Body of pancreas (tissue), 4 donors: Measurements from ENCODE around the gene ZSWIM6. TPM values are rescaled to one million over a fixed set of nuclear protein-coding genes. Genes with fewer than 3 reads are reported as not detected.

Source experiments
- ATAC-seq: fragments of 150-250 bp; one replicate; pipeline ENCODE4 v1.9.1; 2016
- DNase-seq, 4 donors: peaks; one replicate each; pipeline ENCODE4 v3.0.0-alpha.2; 2019
- H3K27ac ChIP-seq, 4 donors: fragments of 200-600 bp; sonication (generic); 1 replicate in 3 of 4; 2 replicates in 1 of 4; pipeline versions ENCODE4 v1.5.1 to v1.6.1; 2016 to 2019; ENCODE audit warnings: mild to moderate bottlenecking in 1 of 4, mixed read lengths in 1 of 4, moderate library complexity in 1 of 4
- H3K27me3 ChIP-seq, 2 donors: fragments of 200-600 bp; sonication (generic); one replicate each; pipeline ENCODE4 v1.6.0; 2016; ENCODE audit warnings: mild to moderate bottlenecking in 1 of 2
- H3K36me3 ChIP-seq, 2 donors: fragments of 200-600 bp; sonication (generic); replicated peaks in 1 of 2; 2 replicates each; pipeline ENCODE4 v1.5.1; 2016; ENCODE audit warnings: low read depth in 2 of 2; ENCODE audit not compliant: insufficient read depth in 1 of 2
- H3K4me1 ChIP-seq: fragments of 200-600 bp; sonication (generic); one replicate; pipeline ENCODE4 v1.6.0; 2016
- H3K4me3 ChIP-seq, 2 donors: fragments of 200-600 bp; sonication (generic); 1 replicate in 1 of 2; 2 replicates in 1 of 2; pipeline ENCODE4 v1.5.1; 2016 to 2019
- H3K9me3 ChIP-seq, 3 donors: fragments of 200-600 bp; sonication (generic); 1 replicate in 2 of 3; 2 replicates in 1 of 3; pipeline ENCODE4 v1.5.1; 2016
- POLR2A ChIP-seq, 3 donors: fragments of 450-650 bp; IDR thresholded peaks; one replicate each; pipeline ENCODE4 v1.6.1; 2016; ENCODE audit warnings: antibody characterized with exemption in 3 of 3, mild to moderate bottlenecking in 2 of 3
- WGBS, 2 donors: methylation state at CpG; one replicate each; pipeline ENCODE4 v1.1.5; 2017; 5-methylcytosine and 5-hydroxymethylcytosine counted together
- intact Hi-C: fragments of 100-400 bp; cut with DNase I; formaldehyde crosslinking; loops from one replicate; pipeline ENCODE4 v1.15.1; 2023
- total RNA-seq, 2 donors: library from RNA; depleted of rRNA; stranded (reverse); fragments of >200 nt; gene quantifications; one replicate each; pipeline ENCODE4 v1.1.0, GENCODE V29; 2016
- TF ChIP-seq, protein P1 (sequence below), 7 experiments: fragments of 450-650 bp in 4 of 7; fragments of 200-600 bp in 3 of 7; sonication (generic) in 3 of 7; IDR thresholded peaks; one replicate each; pipeline ENCODE4 v1.5.1; 2016 to 2019; ENCODE audit warnings: antibody characterized with exemption in 7 of 7

ZSWIM6 gene
- total RNA-seq, 2 donors from 2014 or later = 5.9 to 8.8 TPM

DNA sequence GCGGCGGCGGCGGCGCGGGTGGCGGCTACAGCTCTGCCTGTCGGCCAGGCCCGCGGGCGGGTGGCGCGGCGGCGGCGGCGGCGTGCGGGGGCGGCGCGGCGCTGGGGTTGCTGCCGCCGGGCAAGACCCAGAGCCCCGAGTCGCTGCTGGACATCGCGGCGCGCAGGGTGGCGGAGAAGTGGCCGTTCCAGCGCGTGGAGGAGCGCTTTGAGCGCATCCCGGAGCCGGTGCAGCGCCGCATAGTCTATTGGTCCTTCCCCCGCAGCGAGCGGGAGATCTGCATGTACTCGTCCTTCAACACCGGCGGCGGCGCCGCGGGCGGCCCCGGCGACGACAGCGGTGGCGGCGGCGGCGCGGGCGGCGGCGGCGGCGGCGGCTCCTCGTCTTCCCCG, 296 bp downstream of the ZSWIM6 start:
- TF ChIP-seq POLR2A (IDR thresholded peaks at IDR 0.05) = no peak
- H3K4me3 ChIP-seq = no peak overlapping the region
- WGBS, 2 donors = 0% methylated on average over 20 of the region's 69 CpGs; no CpG with 5 or more reads in 1 of the 2 donors
- H3K27ac ChIP-seq = peak overlapping the region; percentile 71 to 95 (median 88)
- ATAC-seq = peak; percentile 1
- H3K36me3 ChIP-seq = no peaks in the 10 kb centered on the region
- H3K9me3 ChIP-seq = no peaks in the 10 kb centered on the region
- DNase-seq = peak; percentile 48 to 57 (median 51)
- no peaks in the 10 kb centered on the region for H3K27me3 ChIP-seq
- intact Hi-C loops = loop anchor here (10.0 kb wide), 2 partner anchors 72 to 322 kb away; no protein-coding TSS in a partner anchor
- peaks cover 38% of the 10 kb centered on the region for H3K4me1 ChIP-seq

DNA sequence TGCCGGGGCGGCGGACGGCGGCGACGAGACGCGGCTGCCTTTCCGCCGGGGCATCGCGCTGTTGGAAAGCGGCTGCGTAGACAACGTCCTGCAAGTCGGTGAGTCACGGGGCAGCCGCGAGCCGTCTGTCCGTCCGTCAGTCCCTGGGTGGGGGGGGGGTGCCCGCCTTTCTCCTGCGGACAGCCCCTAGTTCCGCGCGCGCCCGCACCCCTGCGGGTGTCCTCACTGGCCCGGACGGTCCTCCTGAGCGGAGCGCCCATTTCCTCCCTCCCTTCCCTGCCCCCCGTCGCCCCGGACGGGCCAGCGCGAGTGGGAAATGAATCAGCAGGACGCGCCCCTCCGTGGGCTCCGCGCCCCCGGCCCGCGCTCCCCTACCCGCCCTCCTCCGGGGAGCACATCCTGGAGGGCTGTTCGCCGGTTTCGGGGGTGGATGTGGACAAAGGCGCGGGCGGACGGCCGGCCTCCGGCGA, 828 bp downstream of the ZSWIM6 start:
- ATAC-seq (no peak), DNase-seq (peak; percentile 64 to 74 (median 70))
- Histone ChIP-seq H3K27ac (peak overlapping the region; percentile 43 to 95 (median 90)), H3K36me3 (no peaks in the 10 kb centered on the region), H3K9me3 (no peaks in the 10 kb centered on the region), H3K4me1 (peaks cover 38% of the 10 kb centered on the region), H3K27me3 (no peaks in the 10 kb centered on the region), H3K4me3 (peak overlapping the region; percentile 91 to 94)
- intact Hi-C loops = loop anchor here (10.0 kb wide), 2 partner anchors 72 to 322 kb away; no protein-coding TSS in a partner anchor
- peak in 1 of 3 donors; percentile 17 for TF ChIP-seq POLR2A (IDR thresholded peaks at IDR 0.05)
- TF ChIP-seq, protein P1, sequence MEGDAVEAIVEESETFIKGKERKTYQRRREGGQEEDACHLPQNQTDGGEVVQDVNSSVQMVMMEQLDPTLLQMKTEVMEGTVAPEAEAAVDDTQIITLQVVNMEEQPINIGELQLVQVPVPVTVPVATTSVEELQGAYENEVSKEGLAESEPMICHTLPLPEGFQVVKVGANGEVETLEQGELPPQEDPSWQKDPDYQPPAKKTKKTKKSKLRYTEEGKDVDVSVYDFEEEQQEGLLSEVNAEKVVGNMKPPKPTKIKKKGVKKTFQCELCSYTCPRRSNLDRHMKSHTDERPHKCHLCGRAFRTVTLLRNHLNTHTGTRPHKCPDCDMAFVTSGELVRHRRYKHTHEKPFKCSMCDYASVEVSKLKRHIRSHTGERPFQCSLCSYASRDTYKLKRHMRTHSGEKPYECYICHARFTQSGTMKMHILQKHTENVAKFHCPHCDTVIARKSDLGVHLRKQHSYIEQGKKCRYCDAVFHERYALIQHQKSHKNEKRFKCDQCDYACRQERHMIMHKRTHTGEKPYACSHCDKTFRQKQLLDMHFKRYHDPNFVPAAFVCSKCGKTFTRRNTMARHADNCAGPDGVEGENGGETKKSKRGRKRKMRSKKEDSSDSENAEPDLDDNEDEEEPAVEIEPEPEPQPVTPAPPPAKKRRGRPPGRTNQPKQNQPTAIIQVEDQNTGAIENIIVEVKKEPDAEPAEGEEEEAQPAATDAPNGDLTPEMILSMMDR (IDR thresholded peaks at IDR 0.05) = no peak
- WGBS, 2 donors = 0% methylated on average over 3 to 42 of the region's 61 CpGs

DNA sequence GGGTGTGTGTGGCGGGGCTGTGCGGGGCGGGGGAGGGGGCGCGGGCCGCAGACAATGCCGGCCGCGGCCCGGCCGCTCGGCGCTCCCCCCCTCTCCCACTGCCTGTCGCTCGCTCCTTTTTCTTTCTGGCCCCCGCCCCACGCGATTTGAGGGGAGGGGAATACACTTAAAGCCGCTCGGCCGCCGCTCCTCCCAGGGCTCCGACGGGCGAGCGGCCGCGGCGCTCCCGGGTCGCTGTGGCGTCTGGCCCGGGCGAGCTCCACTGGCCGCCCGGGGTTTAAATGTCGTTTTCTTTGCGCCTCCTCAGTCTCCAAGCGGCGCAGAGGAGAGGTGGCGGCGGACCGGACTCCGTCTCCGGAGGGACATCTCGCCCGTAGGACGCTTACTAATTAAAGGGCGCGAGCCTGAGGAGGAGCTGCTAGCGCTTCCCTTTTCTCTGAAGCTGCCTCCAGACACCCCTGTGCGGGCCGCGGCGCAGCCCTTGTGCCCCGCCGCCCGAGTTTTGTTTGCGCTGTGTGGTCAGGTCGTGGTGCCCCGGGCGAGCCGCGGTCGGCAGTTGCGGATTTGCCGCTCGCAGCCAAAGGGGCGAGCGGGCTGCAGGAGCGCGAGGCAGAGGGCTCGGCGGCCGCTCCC, 1.4 kb downstream of the ZSWIM6 start:
- intact Hi-C loops = loop anchor here (10.0 kb wide), 2 partner anchors 71 to 321 kb away; no protein-coding TSS in a partner anchor
- Histone ChIP-seq H3K4me3 (peak overlapping the region; percentile 91 to 94), H3K36me3 (no peaks in the 10 kb centered on the region), H3K4me1 (peaks cover 35% of the 10 kb centered on the region), H3K27me3 (no peaks in the 10 kb centered on the region), H3K27ac (peak overlapping the region; percentile 43 to 95 (median 90)), H3K9me3 (no peaks in the 10 kb centered on the region)
- DNase-seq (peak; percentile 41 to 58 (median 48)), ATAC-seq (no peak)
- TF ChIP-seq, protein P1 (IDR thresholded peaks at IDR 0.05) = peak in 1 of 7 experiments; percentile 10
- TF ChIP-seq POLR2A (IDR thresholded peaks at IDR 0.05) = peak; percentile 9 to 36 (median 35)
- WGBS, 2 donors = 0 to 1% methylated on average over 11 to 69 of the region's 75 CpGs

DNA sequence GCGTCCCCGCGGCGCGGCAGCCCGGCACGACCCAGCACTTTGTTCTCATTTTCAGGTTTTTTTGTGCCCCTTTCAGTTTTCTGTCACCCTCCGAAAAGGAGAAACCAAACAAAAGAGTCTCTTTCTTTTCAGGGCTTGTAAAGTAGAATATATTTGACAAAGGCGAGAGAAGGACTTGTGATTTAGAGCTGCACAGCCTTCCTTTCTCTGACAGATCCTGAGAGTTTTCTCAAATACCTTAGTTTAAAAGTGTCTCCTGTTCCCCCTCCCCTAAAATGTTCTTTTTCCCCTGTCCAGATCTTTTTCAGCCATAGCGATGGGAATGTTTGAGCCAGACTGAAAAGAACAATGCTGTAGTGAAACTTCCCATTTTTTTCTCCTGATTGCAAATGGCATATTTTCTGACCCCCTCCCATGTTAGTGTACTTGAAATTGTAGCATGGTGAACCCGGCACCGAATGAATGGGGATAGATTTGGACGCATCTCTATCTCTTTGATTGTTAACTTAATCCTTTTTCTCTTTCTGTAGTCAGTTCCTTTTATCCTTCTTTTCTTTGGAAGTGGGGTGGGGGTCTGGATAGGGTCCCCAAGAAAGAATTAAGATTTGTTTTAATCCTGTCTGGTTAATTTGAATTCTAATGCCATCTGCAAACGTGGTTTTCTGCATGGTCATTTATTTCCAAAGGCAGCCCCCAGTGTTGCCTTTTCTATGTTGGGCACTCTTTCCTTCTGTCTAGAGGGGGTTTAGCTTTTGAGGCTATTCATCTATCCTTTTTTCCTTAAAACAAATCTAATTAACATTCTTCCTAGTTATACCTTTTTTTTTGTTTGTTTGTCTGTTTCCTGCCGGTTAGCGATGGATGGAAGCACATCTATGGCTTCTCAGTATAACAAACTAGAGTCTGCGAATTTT, 2.2 kb downstream of the ZSWIM6 start:
- no peak for DNase-seq
- Histone ChIP-seq H3K9me3 (no peaks in the 10 kb centered on the region), H3K36me3 (no peaks in the 10 kb centered on the region), H3K4me1 (peaks cover 29% of the 10 kb centered on the region), H3K4me3 (peak overlapping the region; percentile 91 to 94), H3K27me3 (no peaks in the 10 kb centered on the region), H3K27ac (peak overlapping the region in 3 of 4 donors; percentile 89 to 95 (median 90))
- TF ChIP-seq, protein P1 (IDR thresholded peaks at IDR 0.05) = no peak
- TF ChIP-seq POLR2A (IDR thresholded peaks at IDR 0.05) = no peak
- ATAC-seq = no peak
- intact Hi-C loops = loop anchor here (10.0 kb wide), 2 partner anchors 71 to 321 kb away; no protein-coding TSS in a partner anchor
- 1 to 2% methylated on average over 17 of the region's 17 CpGs for WGBS, 2 donors
